NCI-H1092 treated with DMSO at 0.1 percent for 48 hours (cell line): ENCODE measurements around the gene EFHD1.
"Not testable (repeated sequence)": the region's sequence is repeated elsewhere in the genome, so short reads cannot be mapped to it uniquely, and the experiment has no call there.

ENCODE experiments used
- DNase-seq: peaks from one replicate; lab custom pipeline; 2025; lab: John Stamatoyannopoulos, UW

Gene EFHD1

DNA sequence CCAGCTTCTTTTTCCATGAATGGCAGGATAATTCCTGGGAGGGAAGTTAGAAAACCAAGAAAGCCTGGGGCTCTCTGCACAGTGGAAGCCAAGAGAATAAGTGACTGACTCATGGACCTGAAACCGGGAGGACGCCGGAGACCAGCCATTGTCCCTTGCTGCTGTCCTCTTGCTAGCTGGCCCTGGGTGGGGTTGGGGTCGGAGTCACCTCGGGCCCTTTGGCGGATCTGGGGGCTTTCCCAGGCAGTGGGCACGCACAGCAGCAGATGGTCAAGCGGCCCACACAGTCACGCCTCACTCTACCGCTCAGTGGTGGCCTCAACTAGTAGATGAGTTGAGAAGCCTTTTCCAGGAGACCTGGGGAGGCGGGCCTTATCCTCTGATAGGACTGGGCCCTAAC lies 15.6 kb downstream of the EFHD1 start:
- DNase-seq = no peak

DNA sequence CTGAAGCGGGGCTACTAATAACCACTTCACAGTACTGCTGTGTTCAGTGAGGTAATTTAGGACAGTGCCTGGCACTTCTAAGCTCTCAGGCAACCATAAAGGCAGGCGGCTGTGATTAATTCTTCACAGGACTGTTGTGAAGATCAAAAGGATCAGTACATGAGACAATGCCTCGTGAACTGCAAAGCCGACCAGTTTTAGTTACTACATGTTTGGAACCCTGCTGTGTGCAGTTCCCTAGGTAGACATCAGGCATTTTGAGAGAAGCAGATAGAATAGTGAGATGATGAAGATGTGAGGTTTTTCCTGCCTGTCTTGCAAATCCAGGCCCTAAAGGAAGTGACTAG lies 19.1 kb downstream of the EFHD1 start:
- DNase-seq = peak; percentile 9

DNA sequence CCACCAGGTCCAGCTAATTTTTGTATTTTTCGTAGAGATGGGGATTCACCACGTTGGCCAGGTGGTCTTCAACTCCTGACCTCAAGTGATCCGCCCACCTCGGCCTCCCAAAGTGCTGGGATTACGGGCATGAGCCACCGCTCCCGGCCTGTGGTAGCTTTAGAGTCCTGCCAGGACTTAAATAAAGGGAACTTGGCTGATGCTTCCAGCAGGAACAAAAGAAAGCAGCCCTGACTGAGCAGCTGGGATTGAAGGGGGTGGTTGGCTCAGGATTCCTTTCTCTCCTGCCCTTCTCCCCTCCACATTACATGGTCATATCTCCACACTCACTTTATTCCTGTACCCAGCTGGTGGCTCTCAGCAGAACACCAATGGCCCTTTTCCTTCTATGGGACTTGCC lies 20.0 kb downstream of the EFHD1 start:
- peak; percentile 10 for DNase-seq

DNA sequence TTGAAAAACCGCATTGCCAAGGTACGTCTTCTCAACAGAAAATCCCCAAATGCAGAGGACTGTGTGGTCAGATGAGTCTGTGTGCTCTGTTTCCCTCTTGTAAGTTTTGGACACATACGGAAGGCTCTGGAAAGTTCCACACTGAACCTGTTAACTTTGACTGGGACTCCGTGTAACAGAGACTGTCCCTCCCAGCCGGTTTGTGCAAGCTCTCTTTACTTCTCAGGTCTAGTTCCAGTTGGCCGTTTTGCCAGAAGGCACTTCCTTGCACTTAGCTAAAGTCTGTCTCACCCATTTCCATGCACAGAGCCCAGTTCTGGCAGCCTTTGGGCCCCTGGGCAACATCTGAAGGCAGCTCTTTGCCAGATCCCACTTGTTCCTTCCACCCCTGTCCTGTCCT lies 22.0 kb downstream of the EFHD1 start:
- DNase-seq = no peak

DNA sequence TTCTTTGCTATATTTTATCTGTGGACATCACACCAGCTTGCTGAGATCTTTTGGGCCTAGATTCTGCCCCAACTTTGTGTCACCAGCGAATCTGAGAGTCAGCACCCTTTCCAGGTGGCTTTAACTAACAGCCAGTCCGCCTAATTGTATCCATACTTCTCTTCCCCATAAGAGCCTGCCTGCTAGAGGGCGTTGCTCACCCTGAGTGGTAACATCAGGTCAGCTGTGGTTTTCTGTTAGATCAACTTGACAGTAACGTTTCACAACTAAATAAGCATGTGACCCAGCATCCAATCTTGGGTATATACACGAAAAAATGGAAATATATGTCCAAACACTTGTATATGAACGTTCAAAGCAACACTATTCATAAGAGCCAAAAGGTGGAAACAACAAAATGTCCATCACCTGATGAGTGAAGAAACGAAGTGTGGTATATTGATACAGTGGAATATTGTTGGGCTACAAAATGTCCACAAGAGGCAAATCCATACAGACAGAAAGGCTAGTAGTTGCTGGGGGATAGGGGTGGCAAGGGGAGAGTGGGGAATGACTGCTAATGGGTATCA lies 24.9 kb downstream of the EFHD1 start:
- DNase-seq = no peak

DNA sequence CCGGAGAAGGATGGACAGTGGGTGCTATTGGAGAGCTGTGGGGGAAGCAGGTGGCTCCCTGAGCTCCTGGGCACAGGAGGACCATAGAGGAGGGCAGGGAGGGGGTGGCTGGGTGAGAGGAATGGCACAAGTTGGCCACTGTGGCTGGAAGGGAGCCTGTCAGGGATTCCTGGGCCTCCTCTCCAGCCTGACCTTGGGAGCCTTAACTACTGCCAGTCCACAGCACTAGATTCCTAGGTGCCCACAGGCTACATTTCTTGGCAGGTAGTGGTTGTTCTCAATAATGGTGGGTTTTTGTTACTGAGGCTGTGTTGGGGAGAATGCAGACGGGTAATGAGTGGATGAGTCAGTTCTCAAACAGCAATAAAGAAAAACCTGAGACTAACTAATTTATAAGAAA lies 26.0 kb downstream of the EFHD1 start:
- DNase-seq = no peak

DNA sequence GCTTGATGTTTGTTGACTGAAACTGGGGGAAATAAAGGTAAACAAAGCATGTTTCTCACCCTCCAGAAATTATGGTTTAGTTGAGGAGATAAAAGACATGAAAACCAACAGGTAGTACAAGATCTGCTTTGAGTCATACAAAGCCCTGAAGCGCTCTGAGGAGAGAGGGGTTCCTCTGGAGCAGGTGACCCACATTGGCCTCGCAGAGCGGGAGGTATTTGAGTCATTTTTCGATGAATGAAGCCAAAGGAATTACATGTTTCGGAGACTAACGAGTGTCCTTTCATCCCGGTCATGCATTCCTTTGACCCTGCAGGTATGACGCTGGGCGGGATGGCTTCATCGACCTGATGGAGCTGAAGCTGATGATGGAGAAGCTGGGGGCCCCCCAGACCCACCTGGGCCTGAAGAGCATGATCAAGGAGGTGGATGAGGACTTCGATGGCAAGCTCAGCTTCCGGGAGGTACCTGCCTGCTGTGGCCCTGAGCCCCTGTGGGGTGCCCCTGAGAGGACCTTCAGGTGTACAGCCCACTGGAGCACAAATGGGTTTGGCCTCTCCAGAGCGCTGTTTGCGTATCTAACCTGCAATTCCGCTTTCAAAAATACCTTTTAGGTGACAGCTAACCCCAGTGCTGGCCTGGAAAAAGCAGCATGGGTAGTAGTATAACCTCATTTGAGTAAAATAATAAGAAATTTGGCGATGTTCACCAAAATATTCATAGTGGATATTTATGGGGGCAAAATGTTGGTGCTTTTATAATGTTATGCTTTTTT lies 29.3 kb downstream of the EFHD1 start:
- no peak for DNase-seq

DNA sequence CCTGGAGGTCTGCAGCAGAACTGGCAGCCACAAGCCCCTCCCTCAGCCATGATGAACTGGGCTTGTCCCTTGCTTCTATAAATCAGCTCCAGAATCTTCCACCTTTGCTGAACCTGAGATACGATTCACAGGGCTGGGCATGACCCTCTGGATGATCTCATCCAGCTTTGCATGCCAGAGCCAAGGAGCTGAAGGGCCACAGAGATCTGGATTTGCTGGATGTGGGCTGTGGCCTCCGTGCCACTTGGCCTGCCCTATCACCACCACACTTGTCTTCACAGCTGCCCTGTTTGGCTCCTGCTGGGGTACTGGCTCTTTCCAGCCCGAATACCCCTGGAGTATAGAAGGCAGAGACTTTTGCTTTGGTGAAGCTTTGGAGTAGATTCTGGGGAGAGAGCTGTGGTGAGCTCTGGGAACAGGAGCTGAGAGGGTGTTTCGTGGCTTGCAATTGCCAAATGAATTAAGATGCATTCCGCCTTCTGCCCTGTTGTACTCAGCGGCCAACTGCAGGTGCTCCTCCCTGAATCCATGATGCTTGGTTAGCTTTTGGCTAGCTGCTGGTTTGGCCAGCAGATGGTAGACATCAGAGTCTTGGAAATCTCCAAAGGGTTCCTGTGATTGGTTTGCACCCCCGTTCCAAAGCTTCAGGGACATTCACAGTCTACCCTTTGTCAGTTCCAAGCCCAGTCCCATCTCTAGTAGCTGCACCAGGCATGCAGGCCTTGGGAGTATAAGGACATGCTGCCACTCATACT lies 32.8 kb downstream of the EFHD1 start:
- no peak for DNase-seq

DNA sequence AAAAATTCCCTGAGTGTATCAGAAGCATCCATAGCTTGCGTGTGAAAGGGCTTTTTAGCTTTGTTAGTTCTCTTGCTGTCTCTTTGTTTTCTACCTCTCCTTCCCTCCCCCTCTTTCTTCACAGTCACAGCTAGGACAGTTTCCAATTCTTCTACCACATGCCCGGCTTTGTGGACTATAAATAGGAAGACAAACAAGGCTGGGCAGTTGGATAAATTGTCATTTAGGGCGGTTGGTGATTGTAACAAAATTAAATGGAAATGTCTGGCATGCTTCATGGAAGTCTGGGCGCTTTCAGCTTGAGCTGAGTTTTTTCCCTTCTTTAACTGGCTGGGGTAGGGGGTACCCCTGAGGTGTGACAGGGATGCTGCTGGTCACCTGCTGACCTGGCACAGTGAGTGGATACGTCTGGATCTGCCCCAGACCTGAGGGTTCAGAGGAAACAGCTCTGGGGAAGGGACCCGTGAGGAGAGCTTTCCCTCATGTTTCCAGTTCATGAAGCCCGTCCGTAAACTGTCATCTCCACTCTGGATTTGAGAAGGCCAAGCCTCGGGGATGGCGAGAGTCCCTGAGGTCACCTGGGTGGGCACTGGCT lies 34.7 kb downstream of the EFHD1 start:
- peak; percentile 20 for DNase-seq

DNA sequence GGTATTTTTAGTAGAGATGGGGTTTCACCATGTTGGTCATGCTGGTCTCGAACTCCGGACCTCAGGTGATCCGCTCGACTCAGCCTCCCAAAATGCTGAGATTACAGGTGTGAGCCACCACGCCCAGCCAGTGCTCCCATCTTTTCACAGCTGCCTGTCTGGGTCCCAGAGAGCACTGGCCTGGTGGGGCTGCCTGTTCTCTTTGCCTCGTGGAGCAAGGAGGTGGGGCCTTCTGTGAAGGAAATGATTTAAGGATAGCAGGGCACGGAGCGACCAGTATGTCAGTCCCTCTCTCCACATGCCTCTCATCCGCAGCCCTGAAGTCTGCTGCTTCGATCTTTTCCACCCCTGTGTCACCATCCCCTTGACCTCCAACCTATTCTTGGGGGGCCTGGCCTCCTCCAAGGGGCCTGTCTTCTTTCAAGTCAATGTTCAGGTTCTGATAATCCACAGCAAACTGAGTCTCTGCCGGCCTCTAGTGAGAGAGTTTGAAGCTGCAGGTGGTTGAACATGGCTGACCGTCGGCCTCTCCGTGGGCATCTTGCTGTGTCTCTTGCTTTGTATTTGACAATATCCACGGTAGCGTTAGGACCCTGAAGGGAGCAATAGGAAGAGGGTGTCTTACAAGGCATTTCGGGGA lies 35.5 kb downstream of the EFHD1 start:
- peak; percentile 36 for DNase-seq

DNA sequence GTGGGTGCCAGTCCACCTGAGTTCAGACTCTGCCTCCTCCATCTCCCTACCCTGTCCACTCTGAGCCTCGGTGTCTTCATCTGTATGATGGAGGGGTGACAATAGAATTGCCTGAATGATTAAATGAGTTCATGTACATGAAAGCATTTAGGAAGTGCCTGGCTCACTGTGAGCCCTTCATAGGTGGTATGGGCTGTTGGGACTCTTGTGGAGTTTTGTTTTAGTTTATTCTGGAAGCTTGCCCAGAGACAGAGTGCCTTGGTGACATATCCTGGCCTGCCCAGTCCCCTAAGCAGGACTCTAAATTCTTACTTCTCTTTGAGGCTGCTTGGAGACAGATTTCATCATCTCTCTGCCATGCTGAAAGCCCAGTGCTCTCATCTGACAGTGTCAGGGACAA lies 39.2 kb downstream of the EFHD1 start:
- DNase-seq = no peak

DNA sequence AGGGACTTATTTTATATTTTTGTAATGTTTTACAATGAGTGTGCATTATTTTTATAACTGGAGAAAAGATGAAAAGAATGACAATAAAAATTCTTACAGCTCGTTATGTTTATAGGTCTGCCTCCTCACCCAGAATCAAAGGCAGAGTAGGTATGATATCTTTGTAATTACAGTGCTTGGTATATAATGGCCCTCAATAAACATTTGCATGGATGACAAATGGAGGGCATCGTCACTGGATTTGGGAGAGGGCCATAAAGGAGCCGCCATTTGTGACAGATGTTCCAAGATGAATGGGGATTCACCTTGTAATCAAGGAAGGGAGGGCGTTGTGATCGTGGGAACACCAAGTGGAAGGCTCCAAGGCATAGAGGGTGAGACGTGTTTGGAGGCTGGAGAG lies 41.1 kb downstream of the EFHD1 start:
- DNase-seq = no peak

DNA sequence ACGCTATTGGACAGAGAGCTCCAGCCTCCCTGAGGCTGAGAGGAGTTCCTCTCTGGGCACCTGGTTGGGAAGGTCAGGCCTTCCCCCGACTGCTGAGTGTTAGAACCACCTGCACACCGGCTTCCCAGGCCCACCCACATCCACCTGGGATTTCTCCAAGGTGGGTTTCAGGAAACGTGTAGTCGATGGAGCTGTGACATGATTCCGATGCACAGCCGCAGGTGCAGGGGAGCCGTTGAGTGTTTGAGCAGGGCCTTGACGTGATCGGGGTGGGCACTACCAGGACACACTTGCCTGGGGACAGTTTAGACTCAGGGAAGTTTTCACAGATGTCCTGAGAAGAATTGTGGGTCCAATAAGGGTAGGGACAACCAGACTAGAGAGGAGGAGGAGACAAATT lies 42.0 kb downstream of the EFHD1 start:
- no peak for DNase-seq

DNA sequence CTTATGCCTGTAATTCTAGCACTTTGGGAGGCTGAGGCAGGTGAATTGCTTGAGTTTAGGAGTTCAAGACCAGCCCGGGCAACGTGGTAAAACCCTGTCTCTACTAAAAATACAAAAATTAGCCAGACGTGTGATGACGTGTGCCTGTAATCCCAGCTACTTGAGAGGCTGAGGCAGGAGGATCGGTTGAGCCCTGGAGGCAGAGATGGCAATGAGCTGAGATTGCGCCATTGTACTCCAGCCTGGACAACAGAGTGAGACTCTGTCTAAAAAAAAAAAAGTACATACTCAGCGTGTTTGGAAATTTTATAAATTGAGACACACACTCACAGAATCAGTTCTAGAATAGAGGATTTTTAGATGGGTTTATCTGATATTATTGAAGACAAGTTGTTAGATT lies 46.6 kb downstream of the EFHD1 start:
- DNase-seq = no peak

DNA sequence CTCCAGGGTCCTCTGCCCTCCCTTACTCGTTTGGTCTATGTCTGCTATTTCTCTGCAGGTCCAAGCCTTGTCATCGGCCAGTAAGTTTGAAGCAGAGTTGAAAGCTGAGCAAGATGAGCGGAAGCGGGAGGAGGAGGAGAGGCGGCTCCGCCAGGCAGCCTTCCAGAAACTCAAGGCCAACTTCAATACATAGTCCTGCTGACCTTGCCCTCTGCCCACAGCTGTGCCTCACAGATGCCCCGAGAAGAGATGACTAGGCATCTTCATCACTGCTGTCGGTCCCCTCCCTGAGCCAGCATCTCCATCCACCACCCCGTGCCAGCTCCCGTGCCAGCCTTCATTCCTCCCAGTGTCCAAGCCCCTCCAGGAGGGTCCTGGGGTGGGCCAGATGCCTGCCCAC lies 48.1 kb downstream of the EFHD1 start:
- no peak for DNase-seq

DNA sequence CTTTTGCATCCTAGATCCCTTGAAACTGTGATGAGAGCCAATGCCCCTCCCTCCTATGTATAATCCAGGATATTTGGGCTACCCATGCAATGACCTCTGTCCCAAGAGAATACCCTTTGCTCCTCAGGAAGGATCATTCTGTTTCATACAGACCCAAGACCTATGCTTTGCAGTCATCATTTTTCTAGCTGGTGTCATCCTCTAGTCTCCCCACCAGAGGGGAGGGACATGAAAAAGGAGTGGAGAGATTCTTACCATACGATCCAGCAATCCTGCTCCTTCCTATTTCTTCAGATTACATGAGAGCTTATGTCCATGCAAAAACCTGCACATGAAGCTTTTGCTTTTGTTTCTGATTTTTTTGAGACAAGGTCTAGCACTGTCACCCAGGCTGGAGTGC lies 50.0 kb downstream of the EFHD1 start:
- no peak for DNase-seq

DNA sequence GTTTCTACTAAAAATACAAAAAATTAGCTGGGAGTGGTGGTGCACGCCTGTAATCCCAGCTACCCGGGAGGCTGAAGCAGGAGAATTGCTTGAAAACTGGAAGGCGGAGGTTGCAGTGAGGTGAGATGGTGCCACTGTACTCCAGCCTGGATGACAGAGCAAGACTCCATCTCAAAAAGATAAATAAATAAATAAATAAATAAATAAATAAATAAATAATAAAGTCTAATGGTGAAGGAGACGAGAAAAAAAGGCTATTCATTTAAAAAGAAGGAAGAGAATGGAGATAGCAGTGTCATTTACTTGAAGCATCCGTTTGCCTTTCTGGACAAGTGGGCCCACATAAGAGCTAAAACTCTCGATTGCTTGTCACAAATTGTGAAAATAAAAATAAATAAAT lies 52.0 kb downstream of the EFHD1 start:
- DNase-seq = not testable (repeated sequence)

DNA sequence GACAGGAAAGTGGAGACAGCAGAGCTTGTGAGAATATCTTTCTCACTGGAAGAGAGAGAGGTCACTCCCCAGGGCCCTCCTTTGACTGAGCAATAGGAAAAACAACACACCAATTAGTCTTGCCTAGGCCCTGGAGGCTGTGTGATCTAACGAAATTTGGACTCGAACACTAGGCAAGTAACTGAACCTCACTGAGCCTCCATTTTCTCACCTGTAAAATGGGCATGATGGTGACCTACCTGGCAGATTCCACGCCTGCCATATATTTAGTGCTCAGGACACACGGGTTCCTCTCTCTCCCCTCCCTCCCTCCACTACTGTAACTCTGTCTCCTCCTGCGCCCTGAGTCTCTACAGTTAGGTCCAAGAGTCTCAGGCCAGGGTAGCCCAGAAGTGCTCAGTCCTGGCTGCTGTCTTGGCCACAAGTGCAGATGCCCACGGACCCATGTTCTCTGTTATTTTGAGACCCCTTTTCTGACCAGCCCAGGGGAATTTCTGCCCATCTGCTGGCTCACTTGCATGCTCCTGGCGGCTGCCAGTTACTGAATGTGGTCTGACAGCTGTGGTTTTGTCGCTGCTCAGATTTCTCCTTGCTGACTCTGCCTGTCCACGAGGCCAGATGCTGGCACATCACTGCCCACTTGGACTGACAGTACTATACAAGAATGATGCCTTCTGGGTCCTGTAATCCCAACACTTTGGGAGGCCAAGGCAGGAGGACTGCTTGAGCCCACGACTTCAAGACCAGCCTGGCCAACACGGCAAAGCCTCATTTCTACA lies 54.2 kb downstream of the EFHD1 start:
- DNase-seq = no peak

DNA sequence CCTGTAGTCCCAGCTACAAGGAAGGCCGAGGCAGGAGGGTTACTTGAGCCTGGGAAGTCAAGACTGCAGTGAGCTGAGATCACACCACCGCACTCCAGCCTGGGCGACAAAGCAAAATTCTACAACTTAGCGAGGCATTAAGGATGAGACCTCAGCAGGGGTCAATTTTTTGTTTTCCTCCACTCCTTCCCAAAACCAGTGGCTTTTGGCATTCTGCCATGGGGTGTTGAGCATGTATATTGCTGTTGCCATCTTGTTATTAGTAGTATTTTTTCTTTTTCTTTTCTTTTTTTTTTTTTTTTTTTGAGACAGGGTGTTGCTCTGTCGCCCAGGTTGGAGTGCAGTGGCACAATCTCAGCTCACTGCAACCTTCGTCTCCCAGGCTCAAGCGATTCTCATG lies 54.8 kb downstream of the EFHD1 start:
- DNase-seq = no peak

DNA sequence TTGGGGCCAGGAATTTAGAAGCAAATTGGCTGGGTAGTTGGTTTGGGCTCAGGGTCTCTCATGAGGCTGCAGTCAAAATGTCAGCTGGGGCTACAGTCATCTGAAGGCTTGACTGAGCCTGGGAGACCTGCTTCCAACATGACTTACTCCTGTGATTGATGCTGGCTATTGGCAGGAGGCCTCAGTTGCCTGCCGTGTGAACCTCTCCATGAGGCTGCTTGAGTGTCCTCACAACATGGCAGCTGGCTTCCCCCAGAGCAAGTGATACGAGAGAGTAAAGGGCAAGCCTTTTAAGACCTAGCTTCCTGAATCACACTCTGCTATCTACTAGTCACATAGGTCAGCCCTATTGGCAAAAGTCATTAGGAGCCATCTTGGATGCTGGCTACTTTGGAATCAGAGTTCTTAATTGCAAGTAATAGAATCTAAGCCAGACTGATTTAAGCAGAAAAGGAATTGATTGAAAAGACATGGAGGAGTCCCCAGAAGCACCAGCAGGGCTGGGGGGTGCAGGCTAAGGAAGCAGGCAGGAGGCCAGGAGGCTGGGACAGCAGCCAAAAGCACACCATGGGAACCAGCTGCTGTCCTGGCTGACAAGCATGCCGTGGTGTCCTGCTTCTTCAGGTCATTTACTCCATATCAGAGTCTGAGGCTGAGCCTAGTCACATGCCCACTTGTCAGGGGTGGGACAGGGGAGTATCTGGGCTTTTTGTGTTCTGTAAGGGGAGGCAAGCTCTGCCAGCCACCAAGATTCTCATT lies 55.9 kb downstream of the EFHD1 start:
- peak; percentile 73 for DNase-seq

DNA sequence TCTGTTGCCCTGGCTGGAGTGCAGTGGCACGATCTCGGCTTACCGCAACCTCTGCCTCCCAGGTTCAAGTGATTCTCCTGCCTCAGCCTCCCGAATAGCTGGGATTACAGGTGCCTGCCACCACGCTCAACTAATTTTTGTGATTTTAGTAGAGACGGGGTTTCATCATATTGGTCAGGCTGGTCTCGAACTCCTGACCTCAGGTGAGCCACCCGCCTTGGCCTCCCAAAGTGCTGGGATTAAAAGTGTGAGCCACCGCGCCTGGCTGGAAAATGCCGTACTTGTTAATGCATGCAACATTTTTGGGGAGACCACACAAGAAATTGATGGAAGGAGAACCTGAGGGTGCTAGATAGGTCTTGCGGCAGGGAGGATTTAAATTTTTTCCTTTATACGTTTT lies 57.7 kb downstream of the EFHD1 start:
- DNase-seq = not testable (repeated sequence)
